GM19452 (cell line): ENCODE results near the gene AMOTL1.
"Not testable (repeated sequence)": the region's sequence is repeated elsewhere in the genome, so short reads cannot be mapped to it uniquely, and the experiment has no call there.

Experiments used
- ATAC-seq: cut with Tn5 transposase; IDR thresholded peaks from one replicate; pipeline ENCODE4 v1.9.1; 2021; ENCODE audit not compliant: unreplicated experiment

The AMOTL1 gene

GRCh38 chr11:94849839-94850238, 81.7 kb downstream of the AMOTL1 start:
- no peak for ATAC-seq

DNA sequence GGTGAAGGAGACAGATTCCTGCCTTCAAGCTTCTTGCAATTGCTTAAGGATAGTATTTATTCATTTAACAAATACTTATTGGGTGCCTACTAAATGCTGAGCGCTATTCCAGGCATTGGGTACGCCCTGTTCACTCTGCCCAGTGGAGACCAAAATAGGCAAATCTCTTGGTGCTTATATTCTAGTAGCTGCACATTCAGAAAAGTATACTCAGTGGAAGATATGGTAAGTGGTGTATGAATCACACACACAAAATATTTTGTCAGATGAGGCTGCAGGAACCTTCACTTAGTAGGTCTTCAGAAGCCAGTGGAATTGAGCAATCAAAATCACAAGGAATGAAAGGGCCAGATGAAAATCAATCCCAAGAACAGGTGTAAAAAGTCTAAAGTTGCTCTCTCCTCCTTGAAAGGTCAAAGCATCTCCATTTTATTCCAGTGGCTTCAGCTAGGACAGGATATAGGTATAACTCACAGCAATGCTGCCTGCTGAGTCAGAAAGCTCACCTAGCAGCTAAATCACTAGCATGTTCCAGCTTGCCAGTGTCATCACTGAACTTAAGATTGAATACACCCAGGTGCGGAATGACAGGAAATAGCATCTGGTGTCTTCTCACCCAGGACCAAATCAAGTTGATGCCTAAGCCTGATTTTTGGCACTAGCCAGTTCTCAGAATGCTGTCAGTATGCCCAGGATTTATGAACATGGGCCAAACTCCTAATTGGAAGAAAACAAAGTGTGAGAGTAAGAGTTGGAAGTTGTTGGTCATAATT, 83.9 kb downstream of the AMOTL1 start:
- ATAC-seq: no peak

GRCh38 chr11:94853288-94853687, 85.1 kb downstream of the AMOTL1 start:
- not testable (repeated sequence) for ATAC-seq

DNA sequence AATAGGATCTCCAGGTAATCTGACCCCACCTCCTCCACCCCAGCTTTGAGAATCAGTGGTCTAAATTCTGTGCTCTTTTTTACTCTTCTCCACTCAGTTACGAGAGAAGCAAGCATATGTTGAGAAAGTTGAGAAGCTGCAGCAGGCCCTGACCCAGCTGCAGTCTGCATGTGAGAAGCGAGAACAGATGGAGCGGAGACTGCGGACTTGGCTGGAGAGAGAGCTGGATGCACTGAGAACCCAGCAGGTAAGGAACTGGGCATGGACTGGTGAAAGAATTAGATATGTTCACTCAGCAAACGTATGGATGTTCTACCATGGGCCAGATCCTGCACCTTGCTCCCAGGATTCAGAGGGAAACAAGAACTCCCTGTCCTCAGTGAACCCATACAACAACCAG, 85.7 kb downstream of the AMOTL1 start:
- ATAC-seq: no peak

DNA sequence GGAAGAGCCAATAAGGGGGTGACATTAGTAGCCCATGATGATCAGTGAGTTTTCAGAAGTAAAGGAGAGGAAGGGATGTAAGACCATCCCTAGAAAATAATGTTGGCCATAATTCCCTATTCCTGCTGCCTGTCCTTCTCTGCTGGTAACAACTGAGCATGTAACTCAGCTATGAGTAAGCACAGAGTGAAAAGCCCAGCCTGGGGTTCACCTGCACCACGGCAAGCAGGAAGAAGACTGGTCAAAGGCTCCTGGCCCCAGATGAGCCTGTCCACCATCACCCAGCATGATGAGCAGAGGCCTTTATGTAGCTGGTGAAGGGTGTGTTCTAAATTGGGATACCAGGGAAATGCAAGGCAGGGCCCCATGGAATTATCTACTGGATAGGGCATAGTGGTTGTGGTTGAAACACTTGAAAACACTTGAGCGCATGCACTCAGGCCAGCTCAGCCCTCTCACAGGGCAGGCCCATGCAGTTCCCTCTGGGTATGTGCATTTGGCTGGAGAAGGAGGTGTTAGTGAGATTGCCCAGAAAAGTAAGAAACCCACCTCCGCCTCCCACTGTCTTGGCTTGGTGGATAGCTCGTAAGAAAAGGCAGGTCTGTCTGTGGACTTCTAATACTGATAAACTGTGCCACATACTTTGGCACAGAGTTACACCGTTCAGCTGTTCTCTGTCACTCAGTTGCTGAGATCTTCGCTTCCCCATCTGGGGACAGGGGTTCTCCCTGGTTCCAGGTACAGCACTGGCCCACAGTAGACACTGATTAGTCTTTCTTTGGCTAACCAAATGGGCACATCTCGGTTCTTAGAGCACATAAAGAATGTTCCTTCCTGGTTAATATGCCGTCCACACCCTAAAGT, 86.8 kb downstream of the AMOTL1 start:
- ATAC-seq: no peak

DNA sequence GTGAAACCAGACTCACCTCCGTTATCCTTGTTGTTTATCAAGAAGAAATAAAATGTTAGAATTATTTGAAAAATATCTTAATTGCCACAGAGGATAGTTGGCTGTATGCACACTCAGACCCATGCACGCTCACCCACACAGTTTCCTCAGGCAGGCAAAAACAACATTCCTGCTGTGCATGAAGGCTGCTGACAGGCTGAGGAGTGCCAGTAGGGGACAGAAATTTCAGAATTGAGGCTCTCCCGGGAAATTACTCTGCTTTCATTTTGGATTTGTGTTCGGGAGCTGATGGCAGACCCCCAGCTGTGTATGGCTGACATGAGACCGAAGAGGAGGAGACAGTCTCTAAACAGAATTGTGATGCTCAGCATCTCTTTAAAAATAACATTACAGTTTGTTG, 87.5 kb downstream of the AMOTL1 start:
- ATAC-seq: no peak

DNA sequence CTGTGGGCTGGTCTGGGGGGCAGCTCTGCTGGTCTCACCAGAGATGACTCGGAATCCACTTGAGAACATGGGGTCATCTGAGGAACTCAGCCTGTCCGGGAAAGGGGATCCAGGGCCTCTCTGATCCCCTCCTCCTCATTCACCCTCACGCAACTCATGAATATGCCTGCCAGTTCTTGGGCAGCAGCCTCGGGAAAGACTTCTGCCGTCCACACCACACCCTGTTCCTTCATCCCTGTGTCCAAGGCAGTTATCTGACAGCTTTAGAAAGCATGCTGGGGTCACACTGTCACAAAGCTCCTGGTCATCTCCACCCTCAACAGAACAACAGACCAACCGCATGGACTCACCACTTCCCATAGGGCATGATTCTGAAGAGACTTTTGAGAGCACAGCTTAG, 88.3 kb downstream of the AMOTL1 start:
- ATAC-seq: no peak

DNA sequence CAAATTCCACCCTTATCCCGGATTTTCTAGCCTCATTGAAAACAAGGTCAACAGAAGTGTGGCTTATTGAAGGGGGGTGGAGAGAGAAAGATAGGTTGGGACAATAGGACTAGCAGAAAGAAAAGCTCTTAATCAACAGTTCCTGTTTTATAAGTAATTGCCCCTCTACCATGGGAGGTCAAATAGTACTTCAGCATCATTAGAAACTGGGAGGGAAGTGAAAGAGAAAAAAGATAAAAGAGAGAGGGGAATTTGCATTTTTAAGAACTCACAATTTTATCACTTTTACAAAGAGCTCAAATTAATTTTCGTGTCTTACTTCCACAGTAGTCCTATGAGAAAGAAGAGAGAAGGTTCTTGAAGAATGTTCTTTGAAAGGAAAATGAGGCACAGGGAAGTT, 89.2 kb downstream of the AMOTL1 start:
- no peak for ATAC-seq

DNA sequence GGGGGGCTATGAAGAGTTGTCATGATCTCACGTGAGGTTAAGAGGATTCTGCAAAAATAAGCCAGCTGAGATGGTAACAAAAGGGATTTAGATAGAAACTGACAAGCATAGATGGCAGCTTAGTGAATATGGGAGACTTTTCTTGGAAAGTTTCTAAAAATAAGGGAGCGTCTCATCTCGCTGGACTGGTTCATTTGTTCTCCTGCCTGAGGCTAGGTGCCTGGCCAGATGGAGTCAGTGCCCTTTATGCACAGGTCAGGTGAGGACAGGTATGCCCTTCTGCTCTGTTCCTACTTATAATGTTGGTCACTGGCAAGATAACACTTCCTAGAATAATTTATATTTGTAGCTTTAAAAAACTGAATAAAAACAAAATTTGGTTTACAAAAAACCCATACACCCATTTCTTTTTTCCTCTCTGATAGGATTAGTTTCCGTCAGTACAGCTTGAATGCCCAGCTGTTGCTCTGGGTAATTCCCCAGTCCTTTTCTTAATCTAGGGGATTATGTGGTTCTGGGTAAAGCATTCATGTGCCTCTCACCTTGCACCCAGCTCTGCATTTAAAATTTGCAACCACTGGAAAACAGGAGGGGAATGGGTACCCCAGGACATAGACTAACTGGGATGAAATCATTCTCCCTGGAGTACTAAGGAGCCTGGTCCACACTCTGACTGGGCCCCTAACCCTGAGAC, 90.0 kb downstream of the AMOTL1 start:
- no peak for ATAC-seq

DNA sequence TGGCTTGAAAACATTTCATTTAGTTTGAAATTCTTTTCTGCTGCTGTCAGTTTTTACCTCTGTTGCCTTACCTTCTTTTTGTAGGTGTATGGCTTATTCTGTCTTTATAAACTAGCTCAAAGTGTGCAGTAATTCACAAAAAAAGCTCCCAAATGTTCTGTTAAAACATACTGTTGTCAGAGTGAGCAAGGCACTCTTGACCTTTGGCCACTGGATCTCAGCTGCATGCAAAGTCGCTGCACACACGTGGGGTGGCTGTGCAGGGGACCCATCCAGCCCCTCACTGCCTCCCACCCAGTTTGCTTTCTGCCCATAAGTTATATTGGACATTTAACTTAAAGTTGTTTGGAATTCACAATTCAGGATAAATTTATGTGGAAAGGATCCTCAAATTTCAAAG, 92.2 kb downstream of the AMOTL1 start:
- ATAC-seq: no peak

GRCh38 chr11:94861306-94861845, 93.2 kb downstream of the AMOTL1 start:
- no peak for ATAC-seq

GRCh38 chr11:94862926-94863880, 95.0 kb downstream of the AMOTL1 start:
- no peak for ATAC-seq

- no peak for ATAC-seq
These were observed 96.4 kb downstream of the AMOTL1 start for GRCh38 chr11:94864506-94865045.

GRCh38 chr11:94866231-94866822, 98.2 kb downstream of the AMOTL1 start:
- ATAC-seq: no peak

DNA sequence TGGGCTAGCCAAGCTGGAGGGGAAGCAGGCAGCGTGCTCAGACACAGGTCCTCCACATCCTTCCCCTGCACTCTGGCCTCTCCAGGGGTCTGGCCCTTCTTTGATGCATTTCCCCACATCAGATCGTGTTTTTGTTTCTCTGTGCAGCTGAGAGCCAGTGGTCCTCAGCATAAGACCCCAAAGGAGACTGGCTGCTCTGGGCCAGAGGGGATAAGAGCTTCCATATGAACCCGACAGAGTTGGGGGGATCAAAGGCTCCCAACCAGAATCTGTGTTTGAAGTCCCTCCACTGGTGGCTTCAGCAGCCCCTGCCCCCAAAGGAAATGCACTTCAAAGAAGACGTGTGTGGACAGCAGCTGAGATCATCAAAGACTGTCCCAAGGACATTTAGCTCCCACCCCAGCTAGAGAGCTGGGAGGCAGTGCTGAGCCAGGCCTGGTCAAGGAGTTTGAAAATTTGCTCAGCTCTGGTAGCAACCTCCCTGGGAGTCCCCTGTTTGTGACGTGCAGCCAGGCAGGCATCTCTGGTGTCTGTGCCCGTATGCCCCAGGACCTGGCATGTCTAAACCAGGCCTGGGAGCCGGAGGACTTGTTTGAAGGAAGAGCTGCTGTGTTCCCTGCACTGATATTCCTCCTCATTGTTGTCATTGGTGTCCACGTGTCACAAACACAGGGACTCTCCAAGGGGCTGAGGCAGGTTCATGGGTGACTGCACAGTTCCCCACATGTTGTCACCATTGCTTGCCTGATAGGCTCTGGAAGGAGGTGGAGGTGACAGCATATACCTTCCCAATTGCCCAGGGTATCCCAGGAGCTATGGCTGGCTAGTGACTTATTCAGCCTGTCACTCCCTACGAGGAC, 99.0 kb downstream of the AMOTL1 start:
- ATAC-seq: no peak

DNA sequence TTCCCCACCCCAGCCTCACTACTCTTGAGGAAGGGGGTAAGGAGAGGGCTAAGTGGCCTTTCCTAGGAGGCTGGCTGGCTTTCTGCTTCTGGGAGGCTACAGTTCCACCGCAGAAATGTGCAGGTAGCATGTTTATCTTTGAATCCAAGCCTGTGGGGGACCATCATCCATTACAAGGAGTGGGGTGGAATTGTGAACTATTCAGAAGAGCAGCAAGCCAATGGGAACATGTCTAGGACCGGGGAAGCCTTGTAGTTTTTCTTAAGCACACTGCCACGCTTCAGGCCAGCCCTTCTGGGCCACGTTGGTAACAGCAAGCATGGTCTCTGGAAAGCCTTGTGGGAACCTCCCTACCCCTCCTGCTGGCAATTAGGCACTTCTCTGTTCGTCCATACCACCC, 100.3 kb downstream of the AMOTL1 start:
- ATAC-seq: no peak

DNA sequence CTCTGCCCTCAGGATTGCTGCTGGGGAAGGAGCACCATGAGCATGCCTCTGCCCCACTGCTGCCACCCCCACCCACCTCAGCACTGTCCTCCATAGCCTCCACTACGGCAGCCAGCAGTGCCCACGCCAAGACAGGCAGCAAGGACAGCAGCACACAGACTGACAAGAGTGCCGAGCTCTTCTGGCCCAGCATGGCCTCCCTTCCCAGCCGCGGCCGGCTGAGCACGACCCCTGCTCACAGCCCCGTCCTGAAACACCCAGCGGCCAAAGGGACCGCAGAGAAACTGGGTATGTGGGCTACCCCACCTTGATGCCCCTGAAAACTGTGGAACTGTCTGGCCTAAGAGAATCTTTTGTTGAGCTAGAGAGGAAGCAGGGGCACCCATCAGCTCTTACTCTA, 101.0 kb downstream of the AMOTL1 start:
- ATAC-seq: no peak

- no peak for ATAC-seq
These were observed 102.3 kb downstream of the AMOTL1 start for GRCh38 chr11:94870422-94870821.
